Stimulated activated CD4-positive, alpha-beta T cell treated with anti-CD3 and anti-CD28 coated beads, Interleukin-15, amount 100 ng/mL, for 48 hours (primary cell): Measurements from ENCODE around the gene GRAMD2B.

ENCODE experiments used
- DNase-seq, 2 donors: peaks; one replicate each; pipeline ENCODE4 v3.0.0-alpha.2; 2020; ENCODE audit warnings: low read depth in 2 of 2

Gene GRAMD2B

GRCh38 chr5:126480824-126481223 lies 57.6 kb downstream of the GRAMD2B start:
- DNase-seq: no peak

GRCh38 chr5:126481243-126481642 lies 58.0 kb downstream of the GRAMD2B start:
- no peak for DNase-seq

GRCh38 chr5:126482591-126482990 lies 59.4 kb downstream of the GRAMD2B start:
- DNase-seq: no peak

GRCh38 chr5:126483156-126483555 lies 59.9 kb downstream of the GRAMD2B start:
- no peak for DNase-seq

- no peak for DNase-seq
Measured at GRCh38 chr5:126484253-126484652, 61.0 kb downstream of the GRAMD2B start.

- DNase-seq: no peak
Measured at GRCh38 chr5:126486332-126486731, 63.1 kb downstream of the GRAMD2B start.

GRCh38 chr5:126487596-126487995 lies 64.4 kb downstream of the GRAMD2B start:
- no peak for DNase-seq

GRCh38 chr5:126488443-126489065 lies 65.3 kb downstream of the GRAMD2B start:
- no peak for DNase-seq

- DNase-seq: no peak
Measured at GRCh38 chr5:126490167-126490940, 67.1 kb downstream of the GRAMD2B start.

GRCh38 chr5:126492939-126493338 lies 69.7 kb downstream of the GRAMD2B start:
- DNase-seq: no peak

- DNase-seq: no peak
Measured at GRCh38 chr5:126494393-126494792, 71.2 kb downstream of the GRAMD2B start.

GRCh38 chr5:126497506-126497905 lies 74.3 kb downstream of the GRAMD2B start:
- DNase-seq: no peak

- DNase-seq: no peak
Measured at GRCh38 chr5:126499278-126499677, 76.1 kb downstream of the GRAMD2B start.

- no peak for DNase-seq
Measured at GRCh38 chr5:126499853-126500342, 76.7 kb downstream of the GRAMD2B start.

GRCh38 chr5:126501448-126501847 lies 78.2 kb downstream of the GRAMD2B start:
- DNase-seq: no peak

GRCh38 chr5:126503602-126504104 lies 80.4 kb downstream of the GRAMD2B start:
- peak in 1 of 2 donors; percentile 4 for DNase-seq

GRCh38 chr5:126506079-126506478 lies 82.9 kb downstream of the GRAMD2B start:
- no peak for DNase-seq

- DNase-seq: no peak
Measured at GRCh38 chr5:126508251-126508961, 85.2 kb downstream of the GRAMD2B start.

- no peak for DNase-seq
Measured at GRCh38 chr5:126508962-126509279, 85.7 kb downstream of the GRAMD2B start.

GRCh38 chr5:126509339-126509738 lies 86.1 kb downstream of the GRAMD2B start:
- no peak for DNase-seq

- no peak for DNase-seq
Measured at GRCh38 chr5:126511961-126512360, 88.8 kb downstream of the GRAMD2B start.

GRCh38 chr5:126512451-126512850 lies 89.2 kb downstream of the GRAMD2B start:
- no peak for DNase-seq

- DNase-seq: no peak
Measured at GRCh38 chr5:126513302-126513701, 90.1 kb downstream of the GRAMD2B start.
